Effector memory CD8-positive, alpha-beta T cell (primary cell): ENCODE measurements around the gene UGCG.

Source experiments
- ATAC-seq: fragments of 150-1000 bp; cut with Tn5 transposase; replicated peaks from 2 replicates; pipeline ENCODE4 v1.10.0; 2021; ENCODE audit warnings: mild to moderate bottlenecking, moderate library complexity
- DNase-seq, 3 experiments: peaks; one replicate each; pipeline ENCODE4 v3.0.0; 2021
- H3K27ac Mint-ChIP-seq, 2 donors: one replicate each; pipeline ENCODE4 v1.8.0; 2022; ENCODE audit warnings: mild to moderate bottlenecking in 2 of 2, mixed read lengths in 2 of 2, moderate library complexity in 2 of 2
- H3K27me3 Mint-ChIP-seq, 2 donors: one replicate each; pipeline ENCODE4 v1.8.0; 2022; ENCODE audit warnings: mixed read lengths in 2 of 2
- H3K36me3 Mint-ChIP-seq: one replicate; pipeline ENCODE4 v1.8.0; 2022; ENCODE audit warnings: mild to moderate bottlenecking, moderate library complexity, mixed read lengths; ENCODE audit not compliant: insufficient read depth
- H3K4me1 Mint-ChIP-seq, 2 donors: one replicate each; pipeline ENCODE4 v1.8.0; 2022; ENCODE audit warnings: low read depth in 2 of 2, mixed read lengths in 2 of 2
- H3K4me3 Mint-ChIP-seq, 2 donors: one replicate each; pipeline ENCODE4 v1.8.0; 2022; ENCODE audit warnings: mild to moderate bottlenecking in 2 of 2, mixed read lengths in 2 of 2, moderate library complexity in 2 of 2
- H3K9me3 Mint-ChIP-seq, 2 donors: one replicate each; pipeline ENCODE4 v1.8.0; 2022; ENCODE audit warnings: mixed read lengths in 2 of 2
- total RNA-seq, 9 experiments: gene quantifications; one replicate each; lab custom pipeline; 2026; lab: John Stamatoyannopoulos, UW

The UGCG gene
- total RNA-seq = 30.7 to 124 (median 51.9) reads per million in 9 experiments

- Mint-ChIP-seq H3K27ac (no peak within 1 kb of the TSS), H3K4me3 (no peak within 1 kb of the TSS), H3K9me3 (no peaks in the 10 kb centered on the region), H3K4me1 (peaks cover 11 to 13% of the 10 kb centered on the region in 2 donors), H3K27me3 (no peaks in the 10 kb centered on the region), H3K36me3 (peaks cover 4% of the 10 kb centered on the region)
- DNase-seq (peak; percentile 80 to 89 (median 85)), ATAC-seq (peak; percentile 91)
These were observed at the start of gene UGCG for GRCh38 chr9:111895996-111896941. TSS of gene UGCG (plus strand) at chr9:111896814. CDS start at chr9:111897216, 402 bp downstream.

DNA sequence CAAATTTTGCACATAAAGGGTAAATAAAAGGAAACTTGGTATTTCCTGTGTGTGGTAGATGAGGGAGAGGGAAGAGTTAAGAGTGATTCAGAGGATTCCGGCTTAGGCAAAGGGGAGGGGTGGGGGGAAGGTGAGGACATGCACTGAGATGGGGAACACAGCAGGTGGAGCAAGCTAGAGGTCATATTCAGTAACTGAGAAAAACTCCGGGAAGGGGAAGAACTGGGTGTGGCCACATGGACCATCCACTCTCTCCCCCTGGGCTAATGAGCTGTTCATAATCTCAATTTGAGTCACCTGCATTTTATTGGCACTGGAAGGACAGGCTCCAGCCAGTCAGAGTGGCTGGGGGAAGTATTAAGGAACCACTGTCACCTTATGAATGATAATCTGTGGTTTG is 45.1 kb upstream of the UGCG start:
- no peaks in the 10 kb centered on the region for H3K9me3 Mint-ChIP-seq
- DNase-seq (no peak), ATAC-seq (no peak)
- H3K4me1 Mint-ChIP-seq = no peaks in the 10 kb centered on the region
- H3K27ac Mint-ChIP-seq = no peak overlapping the region
- no peaks in the 10 kb centered on the region for H3K36me3 Mint-ChIP-seq
- H3K27me3 Mint-ChIP-seq = no peaks in the 10 kb centered on the region
- no peak overlapping the region for H3K4me3 Mint-ChIP-seq

DNA sequence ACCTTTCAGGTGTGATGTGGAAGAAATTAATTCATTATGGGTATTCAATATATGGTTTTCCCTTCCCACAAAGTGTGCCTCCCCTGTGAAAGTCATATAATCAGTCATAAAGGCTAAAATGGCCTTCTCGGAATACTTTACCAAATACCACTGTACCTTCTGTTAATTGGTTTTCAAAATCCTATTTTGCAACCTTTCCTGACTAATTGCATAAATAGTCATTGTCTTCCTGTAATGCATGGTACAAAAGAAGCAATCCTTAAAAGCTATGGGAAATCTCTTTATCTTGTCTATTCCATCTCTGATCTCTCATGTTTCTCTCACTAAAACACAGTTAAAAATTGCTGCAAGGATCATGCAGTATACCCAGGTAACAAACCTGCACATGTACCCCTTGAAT is 44.3 kb upstream of the UGCG start:
- H3K9me3 Mint-ChIP-seq = no peaks in the 10 kb centered on the region
- no peaks in the 10 kb centered on the region for H3K27me3 Mint-ChIP-seq
- no peak overlapping the region for H3K27ac Mint-ChIP-seq
- H3K4me3 Mint-ChIP-seq = no peak overlapping the region
- ATAC-seq (no peak), DNase-seq (no peak)
- H3K36me3 Mint-ChIP-seq = no peaks in the 10 kb centered on the region
- no peaks in the 10 kb centered on the region for H3K4me1 Mint-ChIP-seq

GRCh38 chr9:111853450-111853827 is 43.2 kb upstream of the UGCG start:
- ATAC-seq = no peak
- H3K36me3 Mint-ChIP-seq = no peaks in the 10 kb centered on the region

GRCh38 chr9:111854799-111855198 is 41.8 kb upstream of the UGCG start:
- no peaks in the 10 kb centered on the region for H3K9me3 Mint-ChIP-seq
- H3K27me3 Mint-ChIP-seq = no peaks in the 10 kb centered on the region
- no peaks in the 10 kb centered on the region for H3K36me3 Mint-ChIP-seq
- no peak for ATAC-seq
- H3K27ac Mint-ChIP-seq = no peak overlapping the region
- no peak overlapping the region for H3K4me3 Mint-ChIP-seq
- no peaks in the 10 kb centered on the region for H3K4me1 Mint-ChIP-seq
- DNase-seq = no peak

More at GRCh38 chr9:111853450-111853827, 43.2 kb upstream of the UGCG start:
- H3K4me3 Mint-ChIP-seq = no peak overlapping the region
- no peaks in the 10 kb centered on the region for H3K9me3 Mint-ChIP-seq
- DNase-seq = no peak
- no peaks in the 10 kb centered on the region for H3K4me1 Mint-ChIP-seq
- no peaks in the 10 kb centered on the region for H3K27me3 Mint-ChIP-seq
- no peak overlapping the region for H3K27ac Mint-ChIP-seq

DNA sequence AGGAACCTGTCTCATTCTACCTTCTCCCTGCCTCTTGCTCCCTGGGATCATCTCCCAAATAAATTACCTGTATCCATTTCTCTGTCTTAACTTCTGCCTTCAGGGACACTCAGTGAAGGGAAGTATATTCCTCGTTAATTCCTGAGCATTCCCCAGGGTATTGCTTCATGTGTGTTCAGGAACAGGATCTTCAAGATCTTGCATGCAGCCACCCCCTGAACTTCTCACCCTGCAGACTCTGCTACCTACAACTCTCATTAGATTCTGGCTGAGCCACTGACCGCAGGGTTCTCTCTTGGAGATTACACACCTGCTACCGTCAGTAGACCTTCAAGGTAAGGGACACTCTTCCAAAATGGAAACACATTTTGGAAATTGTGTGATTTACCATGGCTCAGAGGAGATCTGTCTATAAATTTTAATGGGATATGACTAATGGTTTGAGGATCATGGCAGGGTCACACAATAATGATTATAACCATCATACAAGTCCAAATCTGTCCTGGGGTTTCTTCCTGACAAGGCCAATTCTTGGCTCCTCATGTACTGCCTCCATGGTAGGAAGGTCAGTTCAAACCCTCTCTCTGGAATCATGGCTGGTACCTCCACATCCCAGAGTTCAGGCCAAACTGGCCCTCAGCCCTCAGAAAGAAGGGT is 38.9 kb upstream of the UGCG start:
- no peak for DNase-seq
- H3K27ac Mint-ChIP-seq = no peak overlapping the region
- no peaks in the 10 kb centered on the region for H3K36me3 Mint-ChIP-seq
- ATAC-seq = no peak
- H3K4me1 Mint-ChIP-seq = no peaks in the 10 kb centered on the region
- H3K27me3 Mint-ChIP-seq = no peaks in the 10 kb centered on the region
- no peak overlapping the region for H3K4me3 Mint-ChIP-seq
- H3K9me3 Mint-ChIP-seq = no peaks in the 10 kb centered on the region

DNA sequence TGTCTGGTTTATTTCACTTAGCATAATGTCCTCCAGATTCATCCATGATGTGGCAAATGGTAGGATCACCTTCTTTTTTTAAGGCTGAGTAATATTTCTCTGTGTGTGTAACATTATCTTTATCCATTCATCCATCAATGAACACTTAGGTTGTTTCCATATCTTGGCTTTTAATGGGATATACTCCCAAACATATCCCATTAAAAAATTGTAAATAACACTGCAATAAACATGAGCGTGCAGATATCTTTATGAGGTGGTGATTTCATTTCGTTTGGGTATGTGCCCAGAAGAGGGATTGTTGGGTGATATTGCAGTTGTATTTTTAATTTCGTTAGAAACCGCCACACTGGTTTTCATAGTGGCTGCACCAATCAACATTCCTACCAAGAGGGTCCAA is 36.2 kb upstream of the UGCG start:
- H3K27me3 Mint-ChIP-seq = no peaks in the 10 kb centered on the region
- no peak for ATAC-seq
- H3K9me3 Mint-ChIP-seq = no peaks in the 10 kb centered on the region
- no peaks in the 10 kb centered on the region for H3K36me3 Mint-ChIP-seq
- no peak overlapping the region for H3K27ac Mint-ChIP-seq
- DNase-seq = no peak
- no peak overlapping the region for H3K4me3 Mint-ChIP-seq
- H3K4me1 Mint-ChIP-seq = no peaks in the 10 kb centered on the region

DNA sequence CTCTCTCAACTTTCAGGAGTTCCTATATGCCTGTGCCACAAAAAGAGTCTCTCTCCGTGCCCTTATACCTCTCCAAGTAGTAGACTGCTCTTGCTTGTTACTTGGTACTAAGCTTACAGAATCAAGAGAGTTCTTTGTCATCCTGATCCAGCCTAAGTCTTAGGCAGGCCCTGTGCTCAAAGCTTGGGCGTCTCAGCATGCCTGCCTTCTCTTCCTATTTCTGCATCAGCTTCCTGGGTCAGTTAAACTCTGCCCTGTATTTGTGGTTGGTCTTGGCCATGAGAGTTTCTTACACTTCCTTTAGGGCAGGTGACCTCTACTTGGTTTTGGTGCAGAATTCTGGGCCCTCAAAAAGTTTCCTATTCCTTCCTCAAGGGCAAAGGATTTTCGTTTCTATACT is 33.0 kb upstream of the UGCG start:
- Mint-ChIP-seq H3K4me3 (no peak overlapping the region), H3K36me3 (no peaks in the 10 kb centered on the region), H3K27me3 (no peaks in the 10 kb centered on the region), H3K27ac (no peak overlapping the region), H3K4me1 (peaks cover 3% of the 10 kb centered on the region in 2 donors), H3K9me3 (no peaks in the 10 kb centered on the region)
- ATAC-seq (no peak), DNase-seq (no peak)

DNA sequence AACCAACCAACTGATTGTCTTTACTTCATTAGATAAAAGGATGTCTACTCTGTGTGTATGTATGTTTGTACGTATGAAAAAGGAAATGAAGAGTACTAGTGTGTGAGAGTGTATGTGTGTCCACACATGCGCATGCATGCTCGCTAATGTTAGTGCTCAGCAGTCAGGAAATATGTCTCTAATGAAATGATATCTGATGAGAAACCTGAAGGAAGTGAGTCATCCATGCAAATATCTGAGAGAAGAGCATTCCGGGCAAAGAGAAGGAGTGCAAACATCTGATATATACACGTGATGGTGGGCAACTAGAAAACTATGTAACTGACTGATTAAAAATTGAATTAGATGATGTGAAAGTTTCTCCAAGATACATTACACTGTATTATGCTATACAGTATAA is 29.6 kb upstream of the UGCG start:
- Mint-ChIP-seq H3K9me3 (no peaks in the 10 kb centered on the region), H3K27ac (peak overlapping the region in 1 of 2 donors; percentile 7), H3K4me3 (no peak overlapping the region), H3K36me3 (no peaks in the 10 kb centered on the region), H3K4me1 (peaks cover 3% of the 10 kb centered on the region in 2 donors), H3K27me3 (no peaks in the 10 kb centered on the region)
- ATAC-seq = peak; percentile 73
- no peak for DNase-seq

DNA sequence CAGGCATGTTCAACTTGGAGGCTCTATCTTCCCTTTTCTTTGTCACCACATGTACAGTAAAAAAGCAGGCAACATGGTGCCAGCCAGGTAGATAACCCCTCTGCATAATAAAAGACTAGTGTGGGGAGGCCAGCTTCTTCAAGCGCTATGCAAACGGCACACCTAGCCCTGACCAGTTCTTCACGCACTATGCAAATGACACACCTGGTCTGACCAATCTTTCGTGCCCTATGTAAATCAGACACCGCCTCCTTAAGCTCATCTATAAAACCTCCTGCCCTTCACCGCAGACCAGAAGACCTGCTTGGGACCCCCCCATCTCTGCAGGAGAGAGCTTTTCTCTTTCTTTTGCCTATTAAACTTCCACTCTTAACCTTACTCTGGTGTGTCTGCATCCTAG is 28.1 kb upstream of the UGCG start:
- no peak for DNase-seq
- no peaks in the 10 kb centered on the region for H3K27me3 Mint-ChIP-seq

GRCh38 chr9:111870774-111871498 is 25.7 kb upstream of the UGCG start:
- Mint-ChIP-seq H3K27ac (no peak overlapping the region), H3K36me3 (no peaks in the 10 kb centered on the region), H3K9me3 (no peaks in the 10 kb centered on the region), H3K4me1 (peaks cover 3% of the 10 kb centered on the region in 2 donors), H3K27me3 (peaks cover 0 to 6% of the 10 kb centered on the region in 2 donors), H3K4me3 (no peak overlapping the region)
- DNase-seq (no peak), ATAC-seq (no peak)

More for the DNA sequence above, 28.1 kb upstream of the UGCG start:
- Mint-ChIP-seq H3K4me1 (peaks cover 3% of the 10 kb centered on the region in 2 donors), H3K27ac (no peak overlapping the region), H3K9me3 (no peaks in the 10 kb centered on the region), H3K4me3 (no peak overlapping the region), H3K36me3 (no peaks in the 10 kb centered on the region)
- no peak for ATAC-seq

GRCh38 chr9:111871499-111871855 is 25.1 kb upstream of the UGCG start:
- Mint-ChIP-seq H3K4me3 (no peak overlapping the region), H3K36me3 (no peaks in the 10 kb centered on the region), H3K4me1 (peaks cover 3% of the 10 kb centered on the region in 2 donors), H3K9me3 (no peaks in the 10 kb centered on the region), H3K27ac (no peak overlapping the region), H3K27me3 (peaks cover 0 to 6% of the 10 kb centered on the region in 2 donors)
- DNase-seq (no peak), ATAC-seq (no peak)

GRCh38 chr9:111872886-111873285 is 23.7 kb upstream of the UGCG start:
- Mint-ChIP-seq H3K27ac (no peak overlapping the region), H3K36me3 (no peaks in the 10 kb centered on the region), H3K27me3 (peaks cover 0 to 6% of the 10 kb centered on the region in 2 donors), H3K9me3 (no peaks in the 10 kb centered on the region), H3K4me1 (no peaks in the 10 kb centered on the region), H3K4me3 (no peak overlapping the region)
- DNase-seq (no peak), ATAC-seq (no peak)
